ENCODE data around the gene KIAA0753. TPM values are rescaled to one million over a fixed set of nuclear protein-coding genes. Genes with fewer than 3 reads are reported as not detected.

The KIAA0753 gene
- total and polyA plus RNA-seq, 2 of the 8 experiments (the other 6 are each of a cell fraction or from before 2014, with no cell fraction given), result 5.0 to 27.1 TPM

- no peak overlapping the region for H2BK5ac ChIP-seq (ENCODE audit: low read depth, low read length)
- no peak for FAIRE-seq
- no peak overlapping the region for H2BK120ac ChIP-seq (replicated peaks; ENCODE audit: low read depth, low read length)
These were observed 7.7 kb upstream of the KIAA0753 start for GRCh38 chr17:6648181-6648580.

More at GRCh38 chr17:6648181-6648580, 7.7 kb upstream of the KIAA0753 start:
- Histone ChIP-seq H3K56ac (replicated peaks; ENCODE audit: insufficient read length, low read depth, low read length) (no peak overlapping the region), H2BK20ac (ENCODE audit: low read length) (no peak overlapping the region), H4K8ac (ENCODE audit: extremely low read depth, insufficient read depth, low read length) (no peak overlapping the region), H3K23me2 (ENCODE audit: low read depth, low read length) (peaks cover 7% of the 10 kb centered on the region), H4K20me1 (replicated peaks in 1 of 2; ENCODE audit: control insufficient read depth in 1 of 2, insufficient read depth in 2 of 2, low read length in 2 of 2) (peaks cover 2 to 4% of the 10 kb centered on the region in 2 experiments), H3K9ac (replicated peaks in 1 of 4; ENCODE audit: extremely low read depth in 1 of 4, low read depth in 3 of 4, low read length in 3 of 4) (no peak overlapping the region), H3K36me3 (ENCODE audit: control insufficient read depth in 2 of 4, insufficient read depth in 4 of 4, low read length in 3 of 4) (peaks cover 0 to 30% (median 10%) of the 10 kb centered on the region in 4 experiments; a peak in 7 of 8 replicates), H3K9me3 (ENCODE audit: insufficient read depth in 2 of 2, low read depth in 1 of 2, low read length in 1 of 2) (no peaks in the 10 kb centered on the region; a peak in 1 of 4 replicates), H3K79me2 (ENCODE audit: control insufficient read depth in 1 of 2, insufficient read depth in 2 of 2, low read length in 2 of 2) (peaks cover 0 to 30% of the 10 kb centered on the region in 2 experiments; a peak in 2 of 4 replicates), H3K14ac (ENCODE audit: insufficient read length) (no peak overlapping the region), H2AK5ac (ENCODE audit: low read depth, low read length) (no peak overlapping the region), H3K4me1 (replicated peaks in 1 of 4; ENCODE audit: control insufficient read depth in 3 of 4, insufficient read depth in 4 of 4, low read length in 3 of 4) (peaks cover 0 to 10% (median 3%) of the 10 kb centered on the region in 4 experiments; a peak in 5 of 7 replicates), H2BK12ac (ENCODE audit: low read depth, low read length) (no peak overlapping the region), H2AFZ (ENCODE audit: low read length) (no peak overlapping the region), H3K18ac (ENCODE audit: extremely low read depth, low read length) (no peak overlapping the region), H3K27me3 (replicated peaks in 1 of 4; ENCODE audit: control insufficient read depth in 3 of 4, extremely low read depth in 1 of 4, insufficient read depth in 3 of 4, low read length in 3 of 4) (peaks cover 0 to 5% (median 0%) of the 10 kb centered on the region in 4 experiments; a peak in 2 of 7 replicates), H4K5ac (ENCODE audit: insufficient read length, low read depth, low read length) (no peak overlapping the region), H3K27ac (ENCODE audit: low read depth, low read length) (no peak overlapping the region), H2BK15ac (ENCODE audit: low read length) (no peak overlapping the region), H3K79me1 (ENCODE audit: low read depth, low read length) (no peaks in the 10 kb centered on the region; the same call in 1 of the 2 replicates), H3K4me3 (ENCODE audit: extremely low read depth in 1 of 4, insufficient read depth in 2 of 4, low read depth in 3 of 4, low read length in 4 of 4) (no peak overlapping the region), H3K4me2 (ENCODE audit: insufficient read depth in 1 of 2, low read depth in 2 of 2, low read length in 2 of 2) (no peak overlapping the region), H3K23ac (ENCODE audit: insufficient read length) (no peak overlapping the region), H4K91ac (replicated peaks; ENCODE audit: insufficient read length, low read length) (no peak overlapping the region), H3K4ac (replicated peaks; ENCODE audit: insufficient read length, low read depth, low read length) (no peak overlapping the region)
- POLR2A ChIA-PET (ENCODE audit: partially characterized antibody), result interaction anchor here (0.7 kb wide), 1 partner anchor 9 kb away, joined by 3 read pairs; no protein-coding TSS in a partner anchor
- no peak for TF ChIP-seq KDM5A (IDR thresholded peaks at IDR 0.05; ENCODE audit: low read length)
- TF ChIP-seq CTCF (IDR thresholded peaks at IDR 0.05; ENCODE audit: control extremely low read depth in 1 of 3, insufficient read depth in 1 of 3, low read depth in 1 of 3, low read length in 3 of 3), result peak in 2 of 3 experiments; percentile 48 to 49; a peak in 3 of 4 replicates
- peak; percentile 29 to 49; a peak in 3 of 4 replicates for TF ChIP-seq RAD21 (IDR thresholded peaks at IDR 0.05 in 1 of 2, conservative IDR thresholded peaks at IDR 0.05 in 1 of 2; ENCODE audit: low read depth in 2 of 2, low read length in 2 of 2)
- DNase-seq (ENCODE audit: low read depth in 1 of 2, low spot score in 2 of 2), result no peak
- CTCF ChIA-PET (ENCODE audit: partially characterized antibody), result interaction anchor here (0.7 to 1.1 kb wide), 5 partner anchors 8 to 185 kb away, joined by 3 to 4 read pairs (median 3); partner anchors contain the start of genes KIAA0753 and SLC13A5
